Neural progenitor cell (in vitro differentiated cells): ENCODE measurements around the gene FOXN3. TPM values are rescaled to one million over a fixed set of nuclear protein-coding genes. Genes with fewer than 3 reads are reported as not detected.

Experiments used
- DNase-seq: peaks from one replicate; pipeline ENCODE4 v3.0.0-alpha.2; 2016; ENCODE audit warnings: low spot score
- H2AFZ ChIP-seq: fragments of 200-600 bp; sonication (generic); replicated peaks from 2 replicates; pipeline ENCODE4 v1.6.1; 2016; ENCODE audit warnings: antibody characterized with exemption
- H3F3A ChIP-seq: fragments of 200-600 bp; sonication (generic); 2 replicates; pipeline ENCODE4 v1.6.1; 2016; ENCODE audit warnings: antibody characterized with exemption, low read depth
- H3K27ac ChIP-seq: fragments of 200-600 bp; sonication (generic); 2 replicates; pipeline ENCODE4 v1.5.1; 2016; ENCODE audit warnings: mild to moderate bottlenecking
- H3K27me3 ChIP-seq: fragments of 200-600 bp; sonication (generic); 2 replicates; pipeline ENCODE4 v1.6.1; 2016; ENCODE audit warnings: mild to moderate bottlenecking, moderate library complexity
- H3K36me3 ChIP-seq: fragments of 200-600 bp; sonication (generic); 2 replicates; pipeline ENCODE4 v1.5.1; 2016
- H3K4me1 ChIP-seq: fragments of 200-600 bp; sonication (generic); 2 replicates; pipeline ENCODE4 v1.6.1; 2016; ENCODE audit warnings: mixed run types
- H3K4me2 ChIP-seq: fragments of 200-600 bp; sonication (generic); 2 replicates; pipeline ENCODE4 v1.6.1; 2016
- H3K4me3 ChIP-seq: fragments of 200-600 bp; sonication (generic); 2 replicates; pipeline ENCODE4 v1.5.1; 2016
- H3K79me2 ChIP-seq: fragments of 200-600 bp; sonication (generic); 2 replicates; pipeline ENCODE4 v1.6.1; 2016; ENCODE audit warnings: low read depth
- H3K9ac ChIP-seq: fragments of 200-600 bp; sonication (generic); 2 replicates; pipeline ENCODE4 v1.6.1; 2016
- H3K9me3 ChIP-seq: fragments of 200-600 bp; sonication (generic); 2 replicates; pipeline ENCODE4 v1.5.1; 2016; ENCODE audit warnings: low read depth
- H4K20me1 ChIP-seq: fragments of 200-600 bp; sonication (generic); 2 replicates; pipeline ENCODE4 v1.6.1; 2016; ENCODE audit warnings: low read depth
- H3K27ac Mint-ChIP-seq: 3 replicates; pipeline ENCODE4 v1.8.0; 2021; ENCODE audit warnings: mixed read lengths
- H3K27me3 Mint-ChIP-seq: 2 replicates; pipeline ENCODE4 v1.8.0; 2022; ENCODE audit warnings: low read depth, mild to moderate bottlenecking, inconsistent platforms, moderate library complexity, mixed read lengths; ENCODE audit not compliant: insufficient read depth
- H3K36me3 Mint-ChIP-seq: 3 replicates; pipeline ENCODE4 v1.8.0; 2021; ENCODE audit warnings: mixed read lengths
- H3K4me1 Mint-ChIP-seq: 3 replicates; pipeline ENCODE4 v1.8.0; 2021; ENCODE audit warnings: mixed read lengths
- H3K4me3 Mint-ChIP-seq: 3 replicates; pipeline ENCODE4 v1.8.0; 2021; ENCODE audit warnings: mild to moderate bottlenecking, moderate library complexity, mixed read lengths
- H3K9me3 Mint-ChIP-seq: 3 replicates; pipeline ENCODE4 v1.8.0; 2020; ENCODE audit warnings: mixed read lengths
- EZH2 ChIP-seq: fragments of 200-600 bp; sonication (generic); IDR thresholded peaks from 2 replicates; pipeline ENCODE4 v1.6.1; 2017; ENCODE audit warnings: antibody characterized with exemption, mild to moderate bottlenecking, moderate library complexity
- EZH2phosphoT487 ChIP-seq: fragments of 200-600 bp; sonication (generic); IDR thresholded peaks from 2 replicates; pipeline ENCODE4 v1.6.1; 2017; ENCODE audit warnings: antibody characterized with exemption
- total RNA-seq: library from RNA; depleted of rRNA; stranded (reverse); fragments of >200 nt; gene quantifications from 2 replicates; pipeline ENCODE4 v1.2.3, GENCODE V29; 2015; ENCODE audit warnings: low replicate concordance
- TF ChIP-seq, protein P1 (sequence below): fragments of 200-600 bp; sonication (generic); IDR thresholded peaks from 2 replicates; pipeline ENCODE4 v1.5.1; 2017; ENCODE audit warnings: antibody characterized with exemption, mild to moderate bottlenecking

Gene FOXN3
- total RNA-seq, 1 donor from 2014 or later, result 39.5 TPM

DNA sequence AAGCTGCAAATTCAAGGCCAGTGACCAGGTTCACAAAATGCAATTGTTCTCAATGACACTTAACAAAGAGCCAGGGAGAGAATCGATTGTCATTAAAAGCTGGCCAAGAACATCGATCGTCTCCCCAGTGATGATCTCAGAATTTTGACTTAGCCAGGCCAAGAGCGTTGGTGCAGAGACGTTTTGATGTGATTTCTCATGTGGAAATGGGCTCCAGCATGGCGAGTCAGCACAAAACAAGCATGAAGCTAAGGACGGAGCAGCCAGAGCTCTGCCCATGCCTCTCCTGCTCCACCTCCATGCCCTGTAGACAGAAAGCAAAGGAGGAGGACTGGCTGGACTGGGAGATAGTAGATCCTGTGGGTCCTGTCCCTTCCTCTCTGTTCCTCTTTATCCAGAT is 270.8 kb downstream of the FOXN3 start:
- no peak overlapping the region for H3K4me3 Mint-ChIP-seq
- Histone ChIP-seq H3K4me3 (no peak overlapping the region), H3K27me3 (no peaks in the 10 kb centered on the region), H4K20me1 (no peaks in the 10 kb centered on the region), H3K79me2 (no peaks in the 10 kb centered on the region), H3K9ac (no peak overlapping the region), H3K27ac (no peak overlapping the region), H3K4me2 (no peak overlapping the region), H3K36me3 (no peaks in the 10 kb centered on the region), H3K4me1 (peaks cover 2% of the 10 kb centered on the region), H3F3A (no peaks in the 10 kb centered on the region), H3K9me3 (no peaks in the 10 kb centered on the region), H2AFZ (no peak overlapping the region)
- H3K27me3 Mint-ChIP-seq, result peaks cover 6% of the 10 kb centered on the region
- H3K36me3 Mint-ChIP-seq, result no peaks in the 10 kb centered on the region
- no peaks in the 10 kb centered on the region for H3K9me3 Mint-ChIP-seq
- DNase-seq, result no peak
- H3K4me1 Mint-ChIP-seq, result no peaks in the 10 kb centered on the region
- H3K27ac Mint-ChIP-seq, result peak overlapping the region; percentile 34
- TF ChIP-seq, protein P1, sequence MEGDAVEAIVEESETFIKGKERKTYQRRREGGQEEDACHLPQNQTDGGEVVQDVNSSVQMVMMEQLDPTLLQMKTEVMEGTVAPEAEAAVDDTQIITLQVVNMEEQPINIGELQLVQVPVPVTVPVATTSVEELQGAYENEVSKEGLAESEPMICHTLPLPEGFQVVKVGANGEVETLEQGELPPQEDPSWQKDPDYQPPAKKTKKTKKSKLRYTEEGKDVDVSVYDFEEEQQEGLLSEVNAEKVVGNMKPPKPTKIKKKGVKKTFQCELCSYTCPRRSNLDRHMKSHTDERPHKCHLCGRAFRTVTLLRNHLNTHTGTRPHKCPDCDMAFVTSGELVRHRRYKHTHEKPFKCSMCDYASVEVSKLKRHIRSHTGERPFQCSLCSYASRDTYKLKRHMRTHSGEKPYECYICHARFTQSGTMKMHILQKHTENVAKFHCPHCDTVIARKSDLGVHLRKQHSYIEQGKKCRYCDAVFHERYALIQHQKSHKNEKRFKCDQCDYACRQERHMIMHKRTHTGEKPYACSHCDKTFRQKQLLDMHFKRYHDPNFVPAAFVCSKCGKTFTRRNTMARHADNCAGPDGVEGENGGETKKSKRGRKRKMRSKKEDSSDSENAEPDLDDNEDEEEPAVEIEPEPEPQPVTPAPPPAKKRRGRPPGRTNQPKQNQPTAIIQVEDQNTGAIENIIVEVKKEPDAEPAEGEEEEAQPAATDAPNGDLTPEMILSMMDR, result no peak
- TF ChIP-seq EZH2phosphoT487 (no peak), EZH2 (no peak)

DNA sequence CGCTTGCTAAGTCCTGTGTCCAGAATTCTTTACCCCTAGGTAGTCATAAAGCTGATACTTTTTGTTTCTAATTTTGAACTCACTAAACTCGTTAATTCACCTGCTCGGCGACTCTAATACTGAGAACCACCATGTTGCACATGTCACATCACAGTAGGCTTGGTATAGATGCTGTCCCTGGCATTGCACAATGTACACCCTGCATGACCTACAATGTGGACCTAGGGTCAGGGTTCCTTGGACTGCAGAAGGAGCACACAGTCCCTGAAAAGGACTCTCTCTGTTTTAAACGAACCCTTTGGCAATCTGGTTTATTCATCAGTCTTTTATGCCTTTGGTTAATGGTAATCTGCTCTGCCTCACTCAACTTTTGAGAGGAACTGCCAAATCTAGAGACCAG is 272.4 kb downstream of the FOXN3 start:
- peaks cover 10% of the 10 kb centered on the region for H3K27me3 Mint-ChIP-seq
- no peak overlapping the region for H3K9ac ChIP-seq
- H3K27me3 ChIP-seq, result peaks cover 4% of the 10 kb centered on the region
- H3K27ac Mint-ChIP-seq, result no peak overlapping the region
- H3K4me1 Mint-ChIP-seq, result peaks cover 4% of the 10 kb centered on the region
- no peak overlapping the region for H2AFZ ChIP-seq
- DNase-seq, result no peak
- H3K9me3 Mint-ChIP-seq, result no peaks in the 10 kb centered on the region
- TF ChIP-seq EZH2phosphoT487 (no peak), EZH2 (no peak)
- TF ChIP-seq, protein P1, result no peak
- no peaks in the 10 kb centered on the region for H3K36me3 ChIP-seq
- H3K4me1 ChIP-seq, result peaks cover 5% of the 10 kb centered on the region
- H3K79me2 ChIP-seq, result no peaks in the 10 kb centered on the region
- H3K4me3 Mint-ChIP-seq, result no peak overlapping the region
- no peak overlapping the region for H3K27ac ChIP-seq
- H3K36me3 Mint-ChIP-seq, result no peaks in the 10 kb centered on the region
- H3K9me3 ChIP-seq, result no peaks in the 10 kb centered on the region
- H3F3A ChIP-seq, result no peaks in the 10 kb centered on the region
- no peaks in the 10 kb centered on the region for H4K20me1 ChIP-seq
- no peak overlapping the region for H3K4me3 ChIP-seq
- no peak overlapping the region for H3K4me2 ChIP-seq

DNA sequence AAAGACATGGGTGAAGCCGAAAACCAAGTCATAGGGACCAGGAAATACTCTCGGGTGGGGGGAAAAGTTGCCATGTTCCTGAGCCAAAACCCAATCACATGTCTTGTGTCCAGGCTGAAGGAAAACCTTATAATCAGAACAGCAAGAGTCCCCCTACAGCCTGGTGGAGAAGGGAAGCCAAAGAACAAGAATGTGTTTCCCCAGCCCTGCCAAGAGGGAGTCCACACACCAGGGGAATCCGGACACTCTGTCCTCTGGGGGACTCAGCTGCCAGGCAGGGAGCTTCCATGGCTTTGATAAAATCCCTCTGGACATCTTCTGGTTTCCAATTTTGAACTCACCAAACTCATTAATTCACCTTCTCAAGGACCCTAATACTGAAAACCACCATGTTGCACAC is 273.0 kb downstream of the FOXN3 start:
- H3K9ac ChIP-seq, result no peak overlapping the region
- no peaks in the 10 kb centered on the region for H3F3A ChIP-seq
- no peaks in the 10 kb centered on the region for H3K9me3 ChIP-seq
- H3K36me3 ChIP-seq, result no peaks in the 10 kb centered on the region
- peaks cover 10% of the 10 kb centered on the region for H3K27me3 Mint-ChIP-seq
- H3K27me3 ChIP-seq, result peaks cover 4% of the 10 kb centered on the region
- peaks cover 4% of the 10 kb centered on the region for H3K4me1 Mint-ChIP-seq
- no peak overlapping the region for H3K4me3 ChIP-seq
- no peaks in the 10 kb centered on the region for H4K20me1 ChIP-seq
- no peaks in the 10 kb centered on the region for H3K79me2 ChIP-seq
- H2AFZ ChIP-seq, result no peak overlapping the region
- no peak overlapping the region for H3K4me2 ChIP-seq
- no peak overlapping the region for H3K27ac ChIP-seq
- peaks cover 6% of the 10 kb centered on the region for H3K4me1 ChIP-seq
- TF ChIP-seq EZH2 (no peak), EZH2phosphoT487 (no peak)
- TF ChIP-seq, protein P1, result no peak
- no peak overlapping the region for H3K27ac Mint-ChIP-seq
- no peaks in the 10 kb centered on the region for H3K9me3 Mint-ChIP-seq
- DNase-seq, result no peak
- no peak overlapping the region for H3K4me3 Mint-ChIP-seq
- no peaks in the 10 kb centered on the region for H3K36me3 Mint-ChIP-seq
